ENCODE measurements around the gene KLHDC9. TPM values are rescaled to one million over a fixed set of nuclear protein-coding genes. Genes with fewer than 3 reads are reported as not detected.

The KLHDC9 gene
- total and polyA plus RNA-seq, 2 of the 13 experiments (the other 11 are each of a cell fraction or from before 2014, with no cell fraction given), result 2.9 TPM

DNA sequence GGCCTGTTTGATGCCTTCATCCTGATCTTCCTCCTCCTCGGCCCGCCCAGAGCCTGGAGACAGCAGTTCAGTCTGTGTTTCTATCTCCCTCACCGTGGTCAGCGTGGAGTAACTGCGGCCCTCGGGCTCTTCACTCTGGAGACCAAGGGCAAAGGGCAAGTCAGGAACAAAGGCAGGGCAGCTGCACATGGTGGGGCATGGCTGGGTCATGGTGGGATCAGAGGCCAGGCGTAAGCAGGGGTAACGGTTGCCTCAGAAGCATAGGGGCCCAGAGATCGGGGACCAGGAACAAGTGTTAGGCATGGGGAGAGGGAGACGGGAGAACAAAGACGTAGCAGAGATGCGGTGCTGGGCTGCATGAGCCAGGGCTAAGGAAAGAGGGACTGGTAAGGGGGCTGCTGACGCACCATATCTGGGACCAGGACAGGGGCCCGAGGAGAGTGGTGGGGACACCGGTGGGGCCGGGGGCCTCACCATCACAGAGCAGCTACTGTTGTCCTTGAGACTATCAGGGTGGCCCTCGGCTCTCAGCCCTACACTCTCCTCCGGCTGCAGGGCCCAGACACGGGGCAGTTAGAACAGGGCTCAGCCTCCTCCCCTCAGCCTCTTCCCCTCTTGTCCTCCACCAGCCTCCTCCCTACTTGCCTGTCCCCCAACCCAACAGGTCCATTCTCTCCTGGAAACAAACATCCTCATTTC is 25.3 kb upstream of the KLHDC9 start (continued):
- TF ChIP-seq ZFP1 (CRISPR knock-in tag; IDR thresholded peaks at IDR 0.05) (no peak), ZHX2 (IDR thresholded peaks at IDR 0.05; ENCODE audit: low read depth) (no peak), ZHX2 (CRISPR knock-in tag; IDR thresholded peaks at IDR 0.05; ENCODE audit: borderline replicate concordance) (no peak), SP140L (CRISPR knock-in tag; IDR thresholded peaks at IDR 0.05; ENCODE audit: borderline replicate concordance) (no peak), GLI4 (CRISPR knock-in tag; IDR thresholded peaks at IDR 0.05; ENCODE audit: borderline replicate concordance) (no peak), ZNF562 (CRISPR knock-in tag; IDR thresholded peaks at IDR 0.05; ENCODE audit: borderline replicate concordance) (no peak), TEAD2 (CRISPR knock-in tag; IDR thresholded peaks at IDR 0.05) (no peak), ZNF850 (CRISPR knock-in tag; conservative IDR thresholded peaks at IDR 0.05) (no peak), ZNF749 (CRISPR knock-in tag; IDR thresholded peaks at IDR 0.05; ENCODE audit: borderline replicate concordance) (no peak), ZNF572 (CRISPR knock-in tag; IDR thresholded peaks at IDR 0.05) (no peak), ZNF782 (CRISPR knock-in tag; IDR thresholded peaks at IDR 0.05; ENCODE audit: borderline replicate concordance) (no peak), GPN1 (CRISPR knock-in tag; IDR thresholded peaks at IDR 0.05; ENCODE audit: borderline replicate concordance) (no peak), ZNF773 (CRISPR knock-in tag; IDR thresholded peaks at IDR 0.05; ENCODE audit: borderline replicate concordance) (no peak), NFRKB (IDR thresholded peaks at IDR 0.05) (no peak), ZNF367 (CRISPR knock-in tag; IDR thresholded peaks at IDR 0.05; ENCODE audit: borderline replicate concordance) (no peak), FOXO1 (CRISPR knock-in tag; IDR thresholded peaks at IDR 0.05) (no peak), KDM2A (CRISPR knock-in tag; IDR thresholded peaks at IDR 0.05; ENCODE audit: borderline replicate concordance, low read depth) (no peak), KAT8 (CRISPR knock-in tag; IDR thresholded peaks at IDR 0.05) (no peak), ARNT2 (CRISPR knock-in tag; IDR thresholded peaks at IDR 0.05; ENCODE audit: low read depth) (no peak)
- TF ChIP-seq, protein P1, sequence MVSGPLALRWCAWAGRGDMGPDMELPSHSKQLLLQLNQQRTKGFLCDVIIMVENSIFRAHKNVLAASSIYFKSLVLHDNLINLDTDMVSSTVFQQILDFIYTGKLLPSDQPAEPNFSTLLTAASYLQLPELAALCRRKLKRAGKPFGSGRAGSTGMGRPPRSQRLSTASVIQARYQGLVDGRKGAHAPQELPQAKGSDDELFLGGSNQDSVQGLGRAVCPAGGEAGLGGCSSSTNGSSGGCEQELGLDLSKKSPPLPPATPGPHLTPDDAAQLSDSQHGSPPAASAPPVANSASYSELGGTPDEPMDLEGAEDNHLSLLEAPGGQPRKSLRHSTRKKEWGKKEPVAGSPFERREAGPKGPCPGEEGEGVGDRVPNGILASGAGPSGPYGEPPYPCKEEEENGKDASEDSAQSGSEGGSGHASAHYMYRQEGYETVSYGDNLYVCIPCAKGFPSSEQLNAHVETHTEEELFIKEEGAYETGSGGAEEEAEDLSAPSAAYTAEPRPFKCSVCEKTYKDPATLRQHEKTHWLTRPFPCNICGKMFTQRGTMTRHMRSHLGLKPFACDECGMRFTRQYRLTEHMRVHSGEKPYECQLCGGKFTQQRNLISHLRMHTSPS (CRISPR knock-in tag; IDR thresholded peaks at IDR 0.05; ENCODE audit: low read depth), result no peak
- TF ChIP-seq, protein P2, sequence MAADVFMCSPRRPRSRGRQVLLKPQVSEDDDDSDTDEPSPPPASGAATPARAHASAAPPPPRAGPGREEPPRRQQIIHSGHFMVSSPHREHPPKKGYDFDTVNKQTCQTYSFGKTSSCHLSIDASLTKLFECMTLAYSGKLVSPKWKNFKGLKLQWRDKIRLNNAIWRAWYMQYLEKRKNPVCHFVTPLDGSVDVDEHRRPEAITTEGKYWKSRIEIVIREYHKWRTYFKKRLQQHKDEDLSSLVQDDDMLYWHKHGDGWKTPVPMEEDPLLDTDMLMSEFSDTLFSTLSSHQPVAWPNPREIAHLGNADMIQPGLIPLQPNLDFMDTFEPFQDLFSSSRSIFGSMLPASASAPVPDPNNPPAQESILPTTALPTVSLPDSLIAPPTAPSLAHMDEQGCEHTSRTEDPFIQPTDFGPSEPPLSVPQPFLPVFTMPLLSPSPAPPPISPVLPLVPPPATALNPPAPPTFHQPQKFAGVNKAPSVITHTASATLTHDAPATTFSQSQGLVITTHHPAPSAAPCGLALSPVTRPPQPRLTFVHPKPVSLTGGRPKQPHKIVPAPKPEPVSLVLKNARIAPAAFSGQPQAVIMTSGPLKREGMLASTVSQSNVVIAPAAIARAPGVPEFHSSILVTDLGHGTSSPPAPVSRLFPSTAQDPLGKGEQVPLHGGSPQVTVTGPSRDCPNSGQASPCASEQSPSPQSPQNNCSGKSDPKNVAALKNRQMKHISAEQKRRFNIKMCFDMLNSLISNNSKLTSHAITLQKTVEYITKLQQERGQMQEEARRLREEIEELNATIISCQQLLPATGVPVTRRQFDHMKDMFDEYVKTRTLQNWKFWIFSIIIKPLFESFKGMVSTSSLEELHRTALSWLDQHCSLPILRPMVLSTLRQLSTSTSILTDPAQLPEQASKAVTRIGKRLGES (CRISPR knock-in tag; IDR thresholded peaks at IDR 0.05; ENCODE audit: borderline replicate concordance), result no peak

Measured in HepG2 (cell line).